HEK293 (cell line): ENCODE data around the gene PYCR2.

ENCODE experiments used
- BCL6B ChIP-seq: fragments of 450-650 bp; formaldehyde crosslinking; IDR thresholded peaks from 2 replicates; pipeline ENCODE4 v1.5.1; 2017; ENCODE audit warnings: missing biosample characterization, missing genetic modification characterization
- FEZF1 ChIP-seq: fragments of 450-650 bp; formaldehyde crosslinking; IDR thresholded peaks from 2 replicates; pipeline ENCODE4 v1.5.1; 2016; ENCODE audit warnings: missing biosample characterization, missing genetic modification characterization
- GLIS1 ChIP-seq: fragments of 450-650 bp; formaldehyde crosslinking; IDR thresholded peaks from 2 replicates; pipeline ENCODE4 v1.5.1; 2016; ENCODE audit warnings: missing biosample characterization, missing genetic modification characterization
- HOXC10 ChIP-seq: sonication (generic); formaldehyde crosslinking; IDR thresholded peaks from 2 replicates; pipeline ENCODE4 v1.8.1; 2023; ENCODE audit warnings: mild to moderate bottlenecking, missing genetic modification reagents
- IKZF3 ChIP-seq: fragments of 450-650 bp; IDR thresholded peaks from 2 replicates; pipeline ENCODE4 v1.5.0; 2018; ENCODE audit warnings: missing biosample characterization, mild to moderate bottlenecking, missing genetic modification characterization, moderate library complexity
- KLF9 ChIP-seq: fragments of 450-650 bp; formaldehyde crosslinking; IDR thresholded peaks from 2 replicates; pipeline ENCODE4 v1.5.1; 2016; ENCODE audit warnings: missing biosample characterization, missing genetic modification characterization, low read depth
- MZF1 ChIP-seq: fragments of 450-650 bp; formaldehyde crosslinking; IDR thresholded peaks from 2 replicates; pipeline ENCODE4 v1.5.1; 2017; ENCODE audit warnings: missing biosample characterization, missing genetic modification characterization, borderline replicate concordance
- OSR2 ChIP-seq: fragments of 450-650 bp; formaldehyde crosslinking; IDR thresholded peaks from 2 replicates; pipeline ENCODE4 v1.5.1; 2016; ENCODE audit warnings: missing biosample characterization, missing genetic modification characterization
- PATZ1 ChIP-seq: fragments of 450-650 bp; formaldehyde crosslinking; IDR thresholded peaks from 2 replicates; pipeline ENCODE4 v1.5.1; 2016; ENCODE audit warnings: missing biosample characterization, missing genetic modification characterization
- REPIN1 ChIP-seq: fragments of 450-650 bp; formaldehyde crosslinking; IDR thresholded peaks from 2 replicates; pipeline ENCODE4 v1.5.1; 2017; ENCODE audit warnings: missing biosample characterization, missing genetic modification characterization, low read depth
- TCF7L2 ChIP-seq: IDR thresholded peaks from 2 replicates; pipeline ENCODE4 v1.6.1; 2011; ENCODE audit warnings: low read depth, mild to moderate bottlenecking, inconsistent platforms, low read length, moderate library complexity, borderline replicate concordance
- ZBTB48 ChIP-seq: fragments of 450-650 bp; formaldehyde crosslinking; IDR thresholded peaks from 2 replicates; pipeline ENCODE4 v1.5.1; 2016; ENCODE audit warnings: missing biosample characterization, missing genetic modification characterization
- ZFP37 ChIP-seq: fragments of 450-650 bp; formaldehyde crosslinking; IDR thresholded peaks from 2 replicates; pipeline ENCODE4 v1.5.1; 2016; ENCODE audit warnings: missing biosample characterization, missing genetic modification characterization
- ZNF114 ChIP-seq: fragments of 450-650 bp; formaldehyde crosslinking; IDR thresholded peaks from 2 replicates; pipeline ENCODE4 v1.5.0; 2017; ENCODE audit warnings: missing biosample characterization, missing genetic modification characterization
- ZNF155 ChIP-seq: fragments of 450-650 bp; formaldehyde crosslinking; IDR thresholded peaks from 2 replicates; pipeline ENCODE4 v1.5.1; 2016; ENCODE audit warnings: missing biosample characterization, missing genetic modification characterization
- ZNF211 ChIP-seq: fragments of 450-650 bp; formaldehyde crosslinking; IDR thresholded peaks from 2 replicates; pipeline ENCODE4 v1.5.1; 2016; ENCODE audit warnings: low read depth, missing biosample characterization, missing genetic modification characterization
- ZNF221 ChIP-seq: fragments of 450-650 bp; formaldehyde crosslinking; IDR thresholded peaks from 2 replicates; pipeline ENCODE4 v1.5.1; 2017; ENCODE audit warnings: missing biosample characterization, missing genetic modification characterization, borderline replicate concordance
- ZNF354C ChIP-seq: fragments of 450-650 bp; formaldehyde crosslinking; IDR thresholded peaks from 2 replicates; pipeline ENCODE4 v1.5.1; 2016; ENCODE audit warnings: missing biosample characterization, missing genetic modification characterization, low read depth, borderline replicate concordance
- ZNF514 ChIP-seq: fragments of 450-650 bp; formaldehyde crosslinking; IDR thresholded peaks from 2 replicates; pipeline ENCODE4 v1.5.1; 2016; ENCODE audit warnings: missing biosample characterization, missing genetic modification characterization
- ZNF561 ChIP-seq: fragments of 450-650 bp; IDR thresholded peaks from 2 replicates; pipeline ENCODE4 v1.5.1; 2018; ENCODE audit warnings: missing biosample characterization, missing genetic modification characterization, borderline replicate concordance
- ZNF654 ChIP-seq: fragments of 450-650 bp; formaldehyde crosslinking; IDR thresholded peaks from 2 replicates; pipeline ENCODE4 v1.5.1; 2016; ENCODE audit warnings: low read depth, missing biosample characterization, missing genetic modification characterization
- ZNF670 ChIP-seq: fragments of 450-650 bp; formaldehyde crosslinking; IDR thresholded peaks from 2 replicates; pipeline ENCODE4 v1.5.1; 2016; ENCODE audit warnings: missing biosample characterization, missing genetic modification characterization, low read depth
- ZNF76 ChIP-seq: fragments of 450-650 bp; formaldehyde crosslinking; IDR thresholded peaks from 2 replicates; pipeline ENCODE4; 2016; ENCODE audit warnings: low read depth, missing biosample characterization, missing genetic modification characterization, borderline replicate concordance
- ZNF837 ChIP-seq: fragments of 450-650 bp; formaldehyde crosslinking; IDR thresholded peaks from 2 replicates; pipeline ENCODE4 v1.5.1; 2016; ENCODE audit warnings: missing biosample characterization, missing genetic modification characterization
- ZSCAN4 ChIP-seq: fragments of 450-650 bp; formaldehyde crosslinking; IDR thresholded peaks from 2 replicates; pipeline ENCODE4 v1.5.1; 2017; ENCODE audit warnings: missing biosample characterization, missing genetic modification characterization
- TF ChIP-seq, protein P1 (sequence below): fragments of 450-650 bp; formaldehyde crosslinking; IDR thresholded peaks from 2 replicates; pipeline ENCODE4; 2016; ENCODE audit warnings: missing biosample characterization, missing genetic modification characterization
- TF ChIP-seq, protein P2 (sequence below): fragments of 450-650 bp; formaldehyde crosslinking; IDR thresholded peaks from 2 replicates; pipeline ENCODE4 v1.5.1; 2017; ENCODE audit warnings: missing biosample characterization, missing genetic modification characterization
- TF ChIP-seq, protein P3 (sequence below): fragments of 450-650 bp; formaldehyde crosslinking; IDR thresholded peaks from 2 replicates; pipeline ENCODE4 v1.5.1; 2016; ENCODE audit warnings: missing biosample characterization, missing genetic modification characterization, borderline replicate concordance

The PYCR2 gene

GRCh38 chr1:225882694-225883615 lies 41.1 kb downstream of the PYCR2 start (continued):
- no peak for TF ChIP-seq ZNF155 (tag by site-specific recombination)
- no peak for TF ChIP-seq MZF1 (tag by site-specific recombination)
- TF ChIP-seq FEZF1, result no peak
- no peak for TF ChIP-seq ZNF354C (tag by site-specific recombination)
- TF ChIP-seq ZNF114 (tag by site-specific recombination), result no peak
- TF ChIP-seq ZNF514 (tag by site-specific recombination), result no peak
- no peak; the same call in 1 of the 2 replicates for TF ChIP-seq ZNF76 (tag by site-specific recombination)
- TF ChIP-seq OSR2 (tag by site-specific recombination), result no peak
- no peak for TF ChIP-seq HOXC10 (CRISPR knock-in tag)
- no peak for TF ChIP-seq TCF7L2
- no peak for TF ChIP-seq ZNF221 (tag by site-specific recombination)
- peak; percentile 82 for TF ChIP-seq IKZF3
- TF ChIP-seq ZNF211 (tag by site-specific recombination), result no peak
- no peak for TF ChIP-seq ZSCAN4 (tag by site-specific recombination)
- TF ChIP-seq KLF9 (tag by site-specific recombination), result no peak
- no peak; the same call in 1 of the 2 replicates for TF ChIP-seq PATZ1 (tag by site-specific recombination)
- no peak for TF ChIP-seq ZNF654 (tag by site-specific recombination)
- TF ChIP-seq, protein P1, sequence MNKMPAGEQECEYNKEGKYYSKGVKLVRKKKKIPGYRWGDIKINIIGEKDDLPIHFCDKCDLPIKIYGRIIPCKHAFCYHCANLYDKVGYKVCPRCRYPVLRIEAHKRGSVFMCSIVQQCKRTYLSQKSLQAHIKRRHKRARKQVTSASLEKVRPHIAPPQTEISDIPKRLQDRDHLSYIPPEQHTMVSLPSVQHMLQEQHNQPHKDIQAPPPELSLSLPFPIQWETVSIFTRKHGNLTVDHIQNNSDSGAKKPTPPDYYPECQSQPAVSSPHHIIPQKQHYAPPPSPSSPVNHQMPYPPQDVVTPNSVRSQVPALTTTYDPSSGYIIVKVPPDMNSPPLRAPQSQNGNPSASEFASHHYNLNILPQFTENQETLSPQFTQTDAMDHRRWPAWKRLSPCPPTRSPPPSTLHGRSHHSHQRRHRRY, result no peak
- TF ChIP-seq, protein P2, sequence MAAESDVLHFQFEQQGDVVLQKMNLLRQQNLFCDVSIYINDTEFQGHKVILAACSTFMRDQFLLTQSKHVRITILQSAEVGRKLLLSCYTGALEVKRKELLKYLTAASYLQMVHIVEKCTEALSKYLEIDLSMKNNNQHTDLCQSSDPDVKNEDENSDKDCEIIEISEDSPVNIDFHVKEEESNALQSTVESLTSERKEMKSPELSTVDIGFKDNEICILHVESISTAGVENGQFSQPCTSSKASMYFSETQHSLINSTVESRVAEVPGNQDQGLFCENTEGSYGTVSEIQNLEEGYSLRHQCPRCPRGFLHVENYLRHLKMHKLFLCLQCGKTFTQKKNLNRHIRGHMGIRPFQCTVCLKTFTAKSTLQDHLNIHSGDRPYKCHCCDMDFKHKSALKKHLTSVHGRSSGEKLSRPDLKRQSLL (tag by site-specific recombination), result no peak; the same call in 1 of the 2 replicates
- TF ChIP-seq GLIS1 (tag by site-specific recombination), result peak; percentile 44
- no peak for TF ChIP-seq ZNF561
- no peak for TF ChIP-seq ZNF670 (tag by site-specific recombination)
- TF ChIP-seq ZBTB48, result peak; percentile 89
- no peak for TF ChIP-seq REPIN1 (tag by site-specific recombination)
- TF ChIP-seq ZFP37 (tag by site-specific recombination), result peak; percentile 86; the same call in 1 of the 2 replicates
- TF ChIP-seq ZNF837 (tag by site-specific recombination), result no peak
- TF ChIP-seq, protein P3, sequence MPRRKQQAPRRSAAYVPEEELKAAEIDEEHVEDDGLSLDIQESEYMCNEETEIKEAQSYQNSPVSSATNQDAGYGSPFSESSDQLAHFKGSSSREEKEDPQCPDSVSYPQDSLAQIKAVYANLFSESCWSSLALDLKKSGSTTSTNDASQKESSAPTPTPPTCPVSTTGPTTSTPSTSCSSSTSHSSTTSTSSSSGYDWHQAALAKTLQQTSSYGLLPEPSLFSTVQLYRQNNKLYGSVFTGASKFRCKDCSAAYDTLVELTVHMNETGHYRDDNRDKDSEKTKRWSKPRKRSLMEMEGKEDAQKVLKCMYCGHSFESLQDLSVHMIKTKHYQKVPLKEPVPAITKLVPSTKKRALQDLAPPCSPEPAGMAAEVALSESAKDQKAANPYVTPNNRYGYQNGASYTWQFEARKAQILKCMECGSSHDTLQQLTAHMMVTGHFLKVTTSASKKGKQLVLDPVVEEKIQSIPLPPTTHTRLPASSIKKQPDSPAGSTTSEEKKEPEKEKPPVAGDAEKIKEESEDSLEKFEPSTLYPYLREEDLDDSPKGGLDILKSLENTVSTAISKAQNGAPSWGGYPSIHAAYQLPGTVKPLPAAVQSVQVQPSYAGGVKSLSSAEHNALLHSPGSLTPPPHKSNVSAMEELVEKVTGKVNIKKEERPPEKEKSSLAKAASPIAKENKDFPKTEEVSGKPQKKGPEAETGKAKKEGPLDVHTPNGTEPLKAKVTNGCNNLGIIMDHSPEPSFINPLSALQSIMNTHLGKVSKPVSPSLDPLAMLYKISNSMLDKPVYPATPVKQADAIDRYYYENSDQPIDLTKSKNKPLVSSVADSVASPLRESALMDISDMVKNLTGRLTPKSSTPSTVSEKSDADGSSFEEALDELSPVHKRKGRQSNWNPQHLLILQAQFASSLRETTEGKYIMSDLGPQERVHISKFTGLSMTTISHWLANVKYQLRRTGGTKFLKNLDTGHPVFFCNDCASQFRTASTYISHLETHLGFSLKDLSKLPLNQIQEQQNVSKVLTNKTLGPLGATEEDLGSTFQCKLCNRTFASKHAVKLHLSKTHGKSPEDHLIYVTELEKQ (tag by site-specific recombination), result no peak
- no peak for TF ChIP-seq BCL6B (tag by site-specific recombination)
